Islet precursor cell (in vitro differentiated cells): Measurements from ENCODE around the gene PLSCR1.
"Not testable (repeated sequence)": the region's sequence is repeated elsewhere in the genome, so short reads cannot be mapped to it uniquely, and the experiment has no call there.

Source experiments
- DNase-seq: peaks from one replicate; pipeline ENCODE4 v3.0.0-alpha.2; 2018

Gene PLSCR1

DNA sequence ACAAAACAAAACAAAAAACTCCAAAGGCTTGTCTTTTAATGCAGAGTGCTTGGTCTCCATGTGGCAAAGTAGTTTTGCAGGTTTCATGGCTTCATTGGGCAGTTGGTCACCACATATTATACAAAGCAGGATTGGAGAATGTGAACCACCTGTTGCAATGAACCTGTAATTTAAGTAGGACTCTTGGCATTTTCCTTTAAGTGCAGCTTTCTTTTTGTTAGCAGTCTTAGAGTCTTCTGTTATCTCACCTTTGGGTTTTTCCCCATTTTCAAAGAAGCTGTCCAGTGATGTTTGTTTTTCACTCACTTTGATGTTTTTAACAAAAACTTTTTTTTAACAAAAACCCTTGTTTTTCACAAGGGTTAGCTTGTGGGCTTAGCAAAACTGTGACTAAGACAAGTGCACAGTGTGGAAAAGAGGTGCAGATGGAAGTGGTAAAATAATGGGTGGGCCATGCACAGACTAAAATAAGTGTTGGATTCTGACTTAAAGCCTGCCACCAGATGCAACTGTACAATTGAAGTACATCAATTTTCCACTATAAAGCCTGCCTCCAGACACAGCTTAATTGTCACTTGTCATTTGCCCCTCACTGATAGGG lies 2.9 kb upstream of the PLSCR1 start:
- no peak for DNase-seq

DNA sequence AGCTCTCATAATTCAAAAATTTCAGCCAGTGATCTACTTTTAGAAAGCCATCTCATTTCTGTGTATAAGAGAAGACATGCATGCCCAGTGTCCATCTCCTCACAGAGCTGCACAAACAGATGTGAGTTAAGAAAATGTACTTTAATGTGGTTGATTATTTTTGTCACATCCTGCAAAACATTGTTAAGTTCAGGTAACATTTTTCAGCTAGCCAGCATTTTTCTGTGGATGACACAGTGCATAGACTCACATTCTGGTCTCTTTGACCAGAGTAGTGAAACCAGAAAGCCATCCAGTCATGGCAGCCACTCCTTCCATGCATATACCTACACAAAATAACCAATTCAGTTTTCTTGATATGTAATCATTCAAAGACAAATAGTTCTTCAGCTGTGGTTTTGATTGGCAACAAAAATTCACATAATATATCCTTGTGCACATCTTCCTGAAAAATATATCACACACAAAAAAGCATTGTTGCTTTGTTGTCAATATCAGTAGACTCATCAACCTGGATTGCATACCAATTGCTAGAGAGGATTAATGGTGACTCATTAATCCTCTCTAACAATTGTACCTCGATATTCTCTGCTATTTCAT lies 2.1 kb upstream of the PLSCR1 start:
- DNase-seq, result no peak

DNA sequence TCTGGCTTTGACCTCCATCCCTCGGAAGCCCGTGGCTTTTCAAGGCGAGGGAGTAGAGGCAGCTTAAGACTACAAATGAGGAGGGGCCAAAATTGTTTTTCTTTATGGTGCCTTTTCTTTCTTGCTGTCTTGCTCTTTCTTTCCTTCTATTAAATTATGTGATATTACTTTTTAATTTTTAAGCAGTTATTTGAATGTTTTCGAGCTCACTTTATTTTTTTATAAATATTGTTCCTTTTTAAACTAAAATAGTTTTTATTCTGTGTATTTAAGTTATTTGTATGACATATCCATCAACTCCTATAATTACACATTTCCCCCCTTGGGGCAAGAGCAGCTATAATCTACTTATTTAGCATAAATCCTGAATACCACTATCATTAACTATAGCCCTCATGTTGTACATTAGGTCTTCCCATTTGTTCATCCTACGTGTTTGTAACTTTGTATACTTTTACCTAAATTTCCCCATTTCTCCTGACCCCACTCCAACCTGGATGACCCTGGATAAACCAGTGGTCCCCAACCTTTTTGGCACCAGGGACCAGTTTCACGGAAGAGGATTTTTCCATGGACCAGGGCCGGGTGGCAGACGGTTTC lies 622 bp upstream of the PLSCR1 start:
- no peak for DNase-seq

DNA sequence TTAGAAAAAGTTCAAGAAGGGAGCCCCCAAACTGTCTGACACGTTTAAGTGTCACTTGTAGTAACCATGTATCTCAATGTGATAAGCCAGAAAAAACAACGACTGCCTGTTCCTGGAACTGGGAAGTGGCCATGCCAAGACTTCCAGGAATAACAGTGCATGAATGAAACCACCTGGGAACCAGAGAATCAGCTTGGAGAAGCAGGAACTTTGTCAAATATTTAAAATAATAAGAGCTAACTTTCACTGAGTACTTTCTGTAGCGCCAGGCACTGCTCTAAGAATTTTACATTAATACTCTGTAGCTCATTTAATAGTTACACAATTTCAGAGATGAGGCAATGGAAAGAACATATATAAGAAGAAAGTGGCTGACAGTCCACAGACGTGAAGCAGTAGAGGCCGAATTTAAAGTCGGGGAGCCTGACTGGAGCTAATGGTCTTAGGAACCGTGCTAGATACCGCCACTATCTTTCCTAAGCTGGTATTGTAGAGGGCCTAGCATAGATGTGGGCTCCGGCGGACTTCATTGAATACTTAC lies 876 bp downstream of the PLSCR1 start:
- no peak for DNase-seq

DNA sequence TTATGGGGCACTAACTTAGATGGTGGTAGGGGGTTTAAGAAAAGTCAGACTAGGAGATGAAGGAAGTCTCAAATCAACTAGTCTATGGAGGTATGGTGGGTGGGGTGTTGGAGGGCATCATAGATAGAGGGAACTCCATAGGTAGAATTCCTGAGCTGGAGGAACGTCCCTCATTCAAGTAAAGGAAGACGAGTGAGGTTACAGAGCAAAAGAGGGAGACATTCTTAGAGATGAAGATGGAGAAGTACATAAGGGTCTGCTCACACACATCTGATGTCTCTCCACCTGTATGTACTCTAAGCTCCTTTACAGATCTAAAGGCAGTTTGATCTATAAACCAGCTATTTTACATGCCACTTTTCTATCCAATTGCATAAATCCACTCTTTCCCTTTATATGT lies 1.4 kb downstream of the PLSCR1 start:
- DNase-seq, result no peak

DNA sequence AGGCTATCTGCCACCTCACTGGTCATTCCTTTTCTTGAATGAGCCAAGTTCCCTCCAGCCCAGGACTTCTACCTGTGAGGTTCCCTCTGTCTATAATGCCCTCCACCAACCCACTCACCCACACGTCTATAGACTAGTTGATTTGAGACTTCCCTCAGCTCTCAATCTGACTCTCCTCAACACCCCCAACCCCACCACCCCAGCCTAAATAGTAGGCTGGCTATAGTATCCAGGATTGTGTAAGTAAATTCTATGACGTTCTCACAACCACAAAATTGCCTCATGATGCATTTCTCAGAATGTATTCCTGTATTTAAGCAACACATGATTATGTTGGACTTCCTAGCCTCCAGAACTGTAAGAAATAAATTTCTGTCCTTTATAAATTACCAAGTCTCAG lies 2.2 kb downstream of the PLSCR1 start:
- no peak for DNase-seq

DNA sequence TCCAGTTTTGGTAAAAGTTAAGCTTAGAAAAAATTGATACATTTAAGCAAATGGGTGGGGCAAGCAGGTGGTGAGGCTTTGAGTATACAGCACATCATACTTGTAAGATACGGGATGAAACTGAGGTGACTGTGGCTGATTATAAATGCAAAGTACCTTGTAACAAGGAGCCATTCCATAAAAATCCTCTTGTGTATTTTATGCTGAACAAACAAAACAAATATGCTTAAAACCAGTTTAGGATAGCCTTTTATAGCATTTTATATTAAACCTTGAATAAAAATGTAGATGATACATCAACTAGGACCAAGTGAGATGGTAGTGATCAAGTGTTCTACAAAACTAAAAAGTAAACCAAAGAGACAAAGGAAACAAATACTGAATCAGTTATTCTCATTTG lies 3.4 kb downstream of the PLSCR1 start:
- DNase-seq, result no peak

DNA sequence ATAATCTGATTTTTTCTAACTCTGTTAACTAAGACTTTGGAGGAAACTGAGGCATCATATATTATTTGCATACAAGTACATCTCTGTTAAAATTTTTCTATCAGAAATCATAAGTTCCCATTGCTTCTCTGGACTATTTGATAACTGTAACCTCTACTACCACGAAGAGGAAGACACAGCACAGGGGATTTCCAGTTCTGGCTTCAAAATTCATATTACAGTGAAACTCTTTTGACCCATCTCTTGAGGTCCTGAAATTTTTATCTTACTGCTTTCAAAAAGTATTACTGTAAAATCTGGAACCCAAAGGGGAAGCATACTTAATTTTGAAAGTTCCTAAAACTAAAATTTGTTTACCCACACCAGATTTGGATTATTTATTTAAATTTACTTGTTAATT lies 4.2 kb downstream of the PLSCR1 start:
- no peak for DNase-seq

DNA sequence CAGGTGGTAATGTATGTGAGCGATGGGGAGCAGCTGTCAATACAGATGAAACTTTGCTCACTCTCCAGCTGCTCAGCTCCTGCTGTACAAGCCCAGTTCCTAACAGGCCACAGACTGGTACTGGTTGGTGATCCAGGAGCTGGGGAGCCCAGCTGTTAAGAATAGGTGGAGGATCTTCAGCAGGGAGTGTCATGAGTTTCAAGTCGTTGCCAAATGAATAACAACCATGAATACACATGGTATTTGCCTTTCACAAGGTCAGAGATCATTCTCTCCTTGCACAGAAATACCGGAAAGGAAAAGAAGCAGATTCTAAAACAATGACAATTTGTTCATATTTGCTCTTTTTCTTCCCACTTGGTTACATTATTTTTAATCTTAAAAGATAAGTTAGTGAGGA lies 5.1 kb downstream of the PLSCR1 start:
- DNase-seq, result no peak

DNA sequence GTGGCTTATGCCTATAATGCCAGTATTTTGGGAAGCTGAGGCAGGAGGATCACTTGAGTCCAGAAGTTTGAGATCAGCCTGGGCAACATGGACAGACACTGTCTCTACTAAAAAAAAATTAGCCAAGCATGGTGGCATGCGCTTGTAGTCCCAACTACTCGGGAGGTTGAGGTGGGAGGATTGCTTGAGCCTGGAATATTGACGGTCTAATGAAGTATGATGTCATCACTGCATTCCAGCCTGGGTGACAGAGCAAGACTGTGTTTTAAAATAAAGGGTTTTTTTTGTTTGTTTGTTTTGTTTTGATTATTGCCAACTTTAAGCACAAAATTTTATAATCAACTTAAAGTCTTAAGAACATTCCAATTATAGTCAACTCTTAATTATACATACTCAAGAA lies 6.8 kb downstream of the PLSCR1 start:
- DNase-seq, result peak; percentile 59

DNA sequence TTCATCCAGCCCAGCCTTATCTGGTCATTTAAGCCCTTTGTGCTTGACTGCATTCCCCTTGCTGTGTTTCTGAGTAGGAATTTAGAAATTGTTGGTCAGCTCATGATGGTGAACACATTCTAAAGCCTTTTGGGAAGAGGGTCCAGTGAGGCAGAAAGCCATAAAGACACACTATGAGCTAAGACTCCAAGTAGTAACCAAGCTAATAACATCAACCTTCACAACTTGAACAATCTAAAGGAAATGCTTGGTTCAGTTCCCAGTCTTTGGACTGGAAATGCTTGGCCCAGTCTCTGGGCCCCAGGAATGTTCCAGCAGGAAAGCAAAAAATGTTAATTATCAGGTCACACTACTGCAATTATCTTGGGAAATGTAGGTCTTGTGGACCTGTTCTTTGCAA lies 7.7 kb downstream of the PLSCR1 start:
- peak; percentile 78 for DNase-seq

DNA sequence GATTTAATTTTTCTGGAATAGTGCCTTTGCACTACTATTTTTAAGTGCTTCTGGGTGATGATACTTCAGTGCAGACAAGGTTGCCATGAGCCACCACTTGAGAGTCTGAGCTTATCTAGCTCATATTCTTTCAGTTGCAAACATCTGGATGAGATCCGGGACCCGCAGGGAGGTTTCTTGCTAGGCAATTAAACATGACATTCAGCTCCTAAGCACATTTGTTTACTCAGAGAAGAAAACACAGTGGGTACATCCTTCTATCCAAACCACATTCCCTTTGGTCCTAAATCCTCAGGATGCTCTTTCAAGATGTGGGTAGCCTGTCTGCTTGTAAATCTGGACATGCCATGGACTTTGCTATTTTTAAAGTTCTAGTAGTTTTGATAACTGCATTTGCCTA lies 12.0 kb downstream of the PLSCR1 start:
- DNase-seq, result no peak

DNA sequence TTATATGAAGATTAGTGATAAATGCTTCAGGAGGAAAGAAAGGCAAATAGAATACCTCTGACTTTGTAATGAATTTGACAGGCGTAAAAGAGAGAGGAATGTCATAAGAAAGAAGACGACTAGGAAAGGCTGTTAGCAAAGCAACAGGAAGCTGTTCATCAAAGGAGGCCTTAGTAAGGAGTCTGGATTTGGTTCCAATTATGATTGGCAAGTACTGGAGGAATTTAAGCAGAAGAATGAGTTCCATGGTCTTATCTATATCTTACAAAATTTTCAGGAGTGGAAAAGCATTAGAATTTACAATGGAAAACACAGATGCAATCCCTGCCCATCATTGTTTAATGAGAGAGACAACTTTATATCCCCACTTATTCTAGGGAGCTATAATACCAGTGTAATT lies 13.8 kb downstream of the PLSCR1 start:
- no peak for DNase-seq

DNA sequence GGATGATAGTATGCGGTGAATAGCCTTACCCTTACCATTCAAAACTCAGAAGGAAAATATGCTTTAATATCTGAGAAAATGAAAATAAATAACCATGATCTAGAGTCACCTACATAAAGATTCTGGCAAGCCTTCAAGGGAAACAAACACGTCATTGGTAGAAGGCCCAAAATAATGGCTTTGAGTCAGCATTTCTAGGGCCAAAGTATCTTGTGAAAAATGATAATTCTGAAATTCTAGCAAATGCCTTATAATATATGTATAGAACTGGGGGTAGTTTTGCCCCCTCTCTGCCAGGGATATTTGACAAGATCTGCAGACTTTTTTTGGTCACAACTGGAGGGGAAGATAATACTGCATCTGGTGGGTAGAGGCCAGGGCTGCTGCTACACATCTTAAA lies 15.4 kb downstream of the PLSCR1 start:
- no peak for DNase-seq

DNA sequence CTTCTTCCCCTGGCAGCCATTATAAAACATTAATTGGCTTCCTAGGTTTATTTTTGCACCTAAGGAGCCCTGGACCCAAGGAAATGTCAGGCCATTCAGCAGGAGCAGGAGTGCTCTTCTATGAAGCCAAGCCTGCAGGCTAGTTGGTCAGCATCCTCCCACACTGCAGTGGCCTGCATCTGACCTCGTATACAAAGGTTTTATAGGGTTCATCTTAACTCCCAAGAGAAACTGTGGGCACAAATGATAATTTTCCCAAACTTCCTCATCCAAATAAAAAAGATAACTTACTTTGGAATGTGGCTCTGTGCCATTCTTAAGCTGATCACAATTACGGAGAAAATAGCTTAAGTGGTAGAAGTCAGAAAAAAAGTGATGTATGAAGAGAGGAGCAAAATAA lies 19.4 kb downstream of the PLSCR1 start:
- no peak for DNase-seq

DNA sequence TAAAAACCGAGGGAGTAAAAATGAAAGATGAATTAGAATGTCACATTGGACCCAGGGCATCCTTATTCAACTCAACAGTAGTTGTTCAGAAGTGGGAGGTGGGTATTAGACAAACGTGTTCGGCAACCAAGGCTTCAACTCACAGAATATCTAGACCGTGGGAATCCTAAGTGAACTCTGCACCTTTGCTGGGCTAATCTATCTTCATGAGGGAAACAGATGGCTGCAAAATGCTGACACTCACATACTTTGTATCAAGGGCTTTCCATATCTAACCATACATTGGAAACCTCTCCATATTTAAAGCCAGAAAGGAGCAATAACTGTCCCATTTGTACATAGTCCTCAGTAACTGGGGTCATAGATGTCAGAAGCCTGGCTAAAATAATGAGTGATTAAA lies 20.9 kb downstream of the PLSCR1 start:
- DNase-seq, result no peak

DNA sequence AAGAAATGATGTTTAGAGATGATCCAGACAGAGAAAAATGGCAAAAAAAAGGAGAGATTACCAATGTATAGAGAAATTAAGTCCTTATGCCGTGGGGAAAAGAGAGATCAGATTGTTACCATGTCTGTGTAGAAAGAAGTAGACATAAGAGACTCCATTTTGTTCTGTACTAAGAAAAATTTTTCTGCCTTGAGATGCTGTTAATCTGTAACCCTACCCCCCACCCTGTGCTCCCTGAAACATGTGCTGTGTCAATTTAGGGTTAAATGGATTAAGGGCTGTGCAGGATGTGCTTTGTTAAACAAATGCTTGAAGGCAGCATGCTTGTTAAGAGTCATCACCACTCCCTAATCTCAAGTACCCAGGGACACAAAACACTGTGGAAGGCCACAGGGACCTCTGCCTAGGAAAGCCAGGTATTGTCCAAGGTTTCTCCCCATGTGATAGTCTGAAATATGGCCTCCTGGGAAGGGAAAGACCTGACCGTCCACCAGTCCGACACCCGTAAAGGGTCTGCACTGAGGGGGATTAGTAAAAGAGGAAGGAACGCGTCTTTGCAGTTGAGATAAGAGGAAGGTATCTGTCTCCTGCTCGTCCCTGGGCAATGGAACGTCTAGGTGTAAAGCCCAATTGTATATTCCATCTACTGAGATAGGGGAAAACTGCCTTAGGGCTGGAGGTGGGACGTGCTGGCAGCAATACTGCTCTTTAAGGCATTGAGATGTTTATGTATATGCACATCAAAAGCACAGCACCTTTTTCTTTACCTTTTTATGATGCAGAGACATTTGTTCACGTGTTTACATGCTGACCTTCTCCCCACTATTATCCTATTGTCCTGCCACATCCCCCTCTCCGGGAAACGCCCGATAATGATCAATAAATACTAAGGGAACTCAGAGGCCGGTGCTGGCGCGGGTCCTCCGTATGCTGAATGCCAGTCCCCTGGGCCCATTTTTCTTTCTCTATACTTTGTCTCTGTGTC lies 21.9 kb downstream of the PLSCR1 start:
- DNase-seq, result not testable (repeated sequence)

DNA sequence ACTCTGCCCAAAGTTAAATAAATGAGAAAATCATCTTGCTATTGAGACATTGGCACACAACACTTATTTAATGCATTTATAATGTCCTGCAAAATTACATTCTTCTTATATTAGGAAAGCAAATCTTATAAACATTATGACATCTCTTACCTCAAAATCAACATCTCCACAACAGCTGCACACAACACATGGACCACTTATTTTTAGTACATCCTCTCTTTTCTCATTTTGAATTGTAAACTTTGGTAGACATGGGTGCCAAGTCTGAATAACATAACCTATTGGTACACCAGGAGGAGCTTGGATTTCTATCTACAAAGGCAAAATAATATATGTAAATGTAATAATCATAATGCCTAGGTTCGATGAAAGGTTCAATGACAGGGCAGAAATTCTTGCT lies 23.0 kb downstream of the PLSCR1 start:
- no peak for DNase-seq

DNA sequence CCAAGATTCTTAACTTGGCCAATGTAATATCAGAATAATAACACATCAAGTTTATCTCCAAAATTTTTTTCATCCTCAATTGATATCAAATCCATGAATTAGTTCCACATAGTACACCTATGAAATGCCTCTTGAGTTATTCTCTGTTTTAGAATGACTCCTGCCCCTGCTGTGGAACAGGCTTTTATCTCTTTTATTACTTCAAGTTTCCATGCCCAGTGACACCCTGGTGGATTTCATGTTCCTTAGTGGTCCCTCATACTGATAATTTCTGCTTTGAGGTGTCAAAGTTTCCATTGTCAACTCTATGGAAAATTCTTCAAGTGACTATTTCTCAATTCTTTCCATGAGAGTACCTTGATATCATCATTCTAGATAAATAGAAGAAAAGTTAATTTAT lies 24.6 kb downstream of the PLSCR1 start:
- no peak for DNase-seq

DNA sequence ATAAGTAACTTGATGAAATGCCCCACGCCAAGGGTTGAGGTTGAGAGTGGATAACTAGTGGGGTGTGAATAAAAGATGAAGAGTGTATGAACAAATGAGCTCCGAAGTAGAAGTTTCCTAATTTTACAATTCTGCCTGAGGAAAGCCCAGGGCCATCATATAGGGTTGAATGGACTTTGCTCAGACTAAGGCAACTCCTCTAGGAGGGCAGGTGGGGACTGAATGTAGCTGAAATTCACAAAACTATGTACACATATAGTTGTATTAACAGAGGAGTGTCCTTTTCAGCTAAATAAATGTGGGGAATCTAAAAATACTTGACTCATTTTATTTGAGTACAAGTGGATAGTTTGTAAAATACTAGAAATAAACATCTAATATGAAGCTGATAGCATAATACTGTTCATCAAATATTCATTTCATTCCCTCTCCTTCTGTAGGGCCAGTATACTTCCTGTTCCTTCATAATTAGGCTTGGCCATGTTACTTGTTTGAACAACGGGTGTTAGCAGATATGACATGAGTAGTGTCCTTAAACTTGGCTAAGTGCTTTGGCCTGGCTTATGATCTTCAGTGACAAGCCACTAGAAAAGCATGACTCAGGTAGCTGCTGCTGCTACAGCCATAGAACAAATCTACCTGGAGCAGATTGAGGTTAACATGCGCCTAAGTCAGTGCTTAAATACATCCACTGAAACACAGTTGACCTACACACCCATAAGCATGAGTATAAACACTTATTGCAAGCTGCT lies 26.5 kb downstream of the PLSCR1 start:
- DNase-seq, result no peak

DNA sequence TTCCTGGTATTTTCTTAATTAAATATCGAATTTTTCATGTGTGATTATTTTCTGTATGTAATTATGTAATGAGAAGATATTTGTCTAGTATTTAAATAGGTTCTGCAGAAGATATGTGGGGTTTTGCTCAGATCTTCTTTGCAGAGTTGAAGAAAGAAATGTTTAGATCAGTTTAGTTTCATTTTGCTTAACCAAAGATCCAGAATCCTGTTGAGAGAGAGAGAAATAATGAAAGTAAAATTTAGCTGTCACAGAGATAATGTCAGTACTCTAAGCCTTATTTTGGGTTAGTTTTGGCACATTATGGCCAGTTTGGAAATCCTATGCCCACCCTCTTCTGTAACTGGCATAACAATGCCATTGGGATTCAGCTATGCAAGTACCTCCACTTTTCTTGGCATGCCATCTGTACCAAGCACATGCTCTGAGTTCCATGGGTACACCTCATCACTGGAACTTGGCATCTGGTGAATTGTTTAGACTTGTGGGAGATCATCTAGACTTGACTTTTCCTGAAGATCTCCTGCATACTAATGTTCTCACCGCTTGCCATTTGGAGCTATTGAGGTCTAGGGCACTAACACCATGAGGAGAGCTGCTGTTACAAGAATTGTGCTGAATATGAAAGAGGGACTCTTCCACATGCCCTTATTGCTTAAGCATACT lies 30.9 kb downstream of the PLSCR1 start:
- no peak for DNase-seq
